ENCODE data around the gene COL25A1. TPM values are rescaled to one million over a fixed set of nuclear protein-coding genes. Genes with fewer than 3 reads are reported as not detected.

The COL25A1 gene
- total RNA-seq, 1 donor from 2014 or later: 3.9 TPM

- H3K9me3 Mint-ChIP-seq (ENCODE audit: low read depth): no peaks in the 10 kb centered on the region
- H3K4me1 Mint-ChIP-seq (ENCODE audit: low read depth): peaks cover 10% of the 10 kb centered on the region
- no peak overlapping the region for H3K4me3 Mint-ChIP-seq (ENCODE audit: low read depth)
- peaks cover 22% of the 10 kb centered on the region for H3K27me3 Mint-ChIP-seq
- no peak for DNase-seq (ENCODE audit: low spot score, unreplicated experiment)
- TF ChIP-seq CTCF (IDR thresholded peaks at IDR 0.05; ENCODE audit: unreplicated experiment): peak; percentile 9
- H3K36me3 Mint-ChIP-seq (ENCODE audit: insufficient read depth): no peaks in the 10 kb centered on the region
- no peak overlapping the region for H3K27ac Mint-ChIP-seq
Measured at GRCh38 chr4:109169170-109169569, 133.3 kb downstream of the COL25A1 start.

GRCh38 chr4:109166586-109166985 lies 135.9 kb downstream of the COL25A1 start:
- Mint-ChIP-seq H3K4me3 (ENCODE audit: low read depth) (no peak overlapping the region), H3K27me3 (peaks cover 21% of the 10 kb centered on the region), H3K36me3 (ENCODE audit: insufficient read depth) (no peaks in the 10 kb centered on the region), H3K9me3 (ENCODE audit: low read depth) (no peaks in the 10 kb centered on the region), H3K27ac (no peak overlapping the region), H3K4me1 (ENCODE audit: low read depth) (peaks cover 10% of the 10 kb centered on the region)
- TF ChIP-seq CTCF (IDR thresholded peaks at IDR 0.05; ENCODE audit: unreplicated experiment): no peak
- no peak for DNase-seq (ENCODE audit: low spot score, unreplicated experiment)

GRCh38 chr4:109166126-109166525 lies 136.3 kb downstream of the COL25A1 start:
- H3K4me1 Mint-ChIP-seq (ENCODE audit: low read depth): peaks cover 11% of the 10 kb centered on the region
- H3K9me3 Mint-ChIP-seq (ENCODE audit: low read depth): no peaks in the 10 kb centered on the region
- no peaks in the 10 kb centered on the region for H3K36me3 Mint-ChIP-seq (ENCODE audit: insufficient read depth)
- H3K4me3 Mint-ChIP-seq (ENCODE audit: low read depth): no peak overlapping the region
- H3K27me3 Mint-ChIP-seq: peaks cover 20% of the 10 kb centered on the region
- no peak for DNase-seq (ENCODE audit: low spot score, unreplicated experiment)
- no peak for TF ChIP-seq CTCF (IDR thresholded peaks at IDR 0.05; ENCODE audit: unreplicated experiment)
- no peak overlapping the region for H3K27ac Mint-ChIP-seq

- Mint-ChIP-seq H3K4me1 (ENCODE audit: low read depth) (peaks cover 19% of the 10 kb centered on the region), H3K9me3 (ENCODE audit: low read depth) (no peaks in the 10 kb centered on the region), H3K4me3 (ENCODE audit: low read depth) (no peak overlapping the region), H3K36me3 (ENCODE audit: insufficient read depth) (no peaks in the 10 kb centered on the region), H3K27ac (no peak overlapping the region), H3K27me3 (peaks cover 9% of the 10 kb centered on the region)
- DNase-seq (ENCODE audit: low spot score, unreplicated experiment): no peak
- TF ChIP-seq CTCF (IDR thresholded peaks at IDR 0.05; ENCODE audit: unreplicated experiment): no peak
Measured at GRCh38 chr4:109164011-109164410, 138.4 kb downstream of the COL25A1 start.

- DNase-seq (ENCODE audit: low spot score, unreplicated experiment): no peak
- Mint-ChIP-seq H3K36me3 (ENCODE audit: insufficient read depth) (no peaks in the 10 kb centered on the region), H3K4me3 (ENCODE audit: low read depth) (no peak overlapping the region), H3K27me3 (peaks cover 6% of the 10 kb centered on the region), H3K27ac (no peak overlapping the region), H3K9me3 (ENCODE audit: low read depth) (no peaks in the 10 kb centered on the region), H3K4me1 (ENCODE audit: low read depth) (peaks cover 19% of the 10 kb centered on the region)
- no peak for TF ChIP-seq CTCF (IDR thresholded peaks at IDR 0.05; ENCODE audit: unreplicated experiment)
Measured at GRCh38 chr4:109163493-109163892, 139.0 kb downstream of the COL25A1 start.
